Pulmonary artery endothelial cell (primary cell): ENCODE results near the gene TAF6L. TPM values are rescaled to one million over a fixed set of nuclear protein-coding genes. Genes with fewer than 3 reads are reported as not detected.
"Not testable (repeated sequence)": the region's sequence is repeated elsewhere in the genome, so short reads cannot be mapped to it uniquely, and the experiment has no call there.

Experiments used
- DNase-seq: peaks from one replicate; pipeline ENCODE4 v3.0.0-alpha.2; 2011; ENCODE audit warnings: low read depth, low spot score
- total RNA-seq: library from RNA; depleted of rRNA; stranded (reverse); fragments of >200 nt; gene quantifications from 2 replicates; pipeline ENCODE4 v1.2.3, GENCODE V29; 2014

Gene TAF6L
- total RNA-seq, 1 donor from 2014 or later = 20.3 TPM

DNA sequence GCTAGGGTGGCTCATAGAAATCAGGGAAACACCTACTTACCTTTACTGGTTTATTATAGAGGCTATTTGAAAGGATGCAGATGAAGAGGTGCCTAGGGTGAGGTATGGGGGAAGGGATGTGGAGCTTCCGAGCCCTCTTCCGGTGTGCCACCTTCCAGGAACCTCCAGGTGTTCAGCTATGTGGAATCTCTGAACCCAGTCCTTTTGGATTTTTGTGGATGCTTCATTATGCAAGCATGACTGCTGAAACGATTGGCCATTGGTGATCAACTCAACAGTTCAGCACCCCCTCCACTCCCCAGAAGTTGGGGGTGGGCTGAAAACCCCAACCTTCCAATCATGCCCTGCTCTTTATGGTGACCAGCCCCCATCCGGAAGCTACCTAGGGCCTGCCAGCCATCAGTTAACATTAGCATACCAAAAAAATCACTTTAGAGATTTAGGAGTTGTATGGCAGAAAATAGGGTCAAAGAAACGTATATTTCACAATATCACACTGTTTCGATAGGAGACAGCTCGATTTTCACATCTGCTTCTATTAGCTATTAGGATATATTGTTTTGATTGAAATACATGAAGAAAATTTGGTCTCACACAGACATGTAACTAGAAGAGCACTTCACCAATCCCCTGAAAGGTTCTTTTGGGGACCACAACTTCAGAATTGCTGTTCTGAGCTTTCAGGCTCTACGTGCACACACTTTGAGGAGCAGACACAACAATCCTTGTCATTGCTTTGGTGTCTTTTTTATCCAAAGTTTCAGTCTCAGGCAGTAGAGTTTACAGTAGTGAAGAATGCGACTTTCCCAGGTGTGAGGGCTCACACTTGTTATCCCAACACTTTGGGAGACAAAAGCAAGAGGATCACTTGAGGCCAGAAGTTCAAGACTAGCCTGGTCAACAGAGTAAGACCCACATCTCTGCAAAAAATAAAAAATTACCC is 13.1 kb upstream of the TAF6L start:
- DNase-seq = no peak

DNA sequence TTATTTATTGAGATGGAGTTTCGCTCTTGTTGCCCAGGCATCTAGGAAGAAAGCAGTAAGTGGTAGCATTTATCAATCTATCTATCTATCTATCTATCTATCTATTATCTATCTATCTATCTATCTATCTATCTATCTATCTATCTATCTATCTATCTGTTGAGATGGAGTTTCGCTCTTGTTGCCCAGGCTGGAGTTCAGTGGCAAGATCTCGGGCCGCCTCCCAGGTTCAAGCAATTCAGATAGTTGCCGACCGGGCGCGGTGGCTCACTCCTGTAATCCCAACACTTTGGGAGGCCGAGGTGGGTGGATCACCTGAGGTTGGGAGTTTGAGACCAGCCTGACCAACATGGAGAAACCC is 10.3 kb upstream of the TAF6L start:
- not testable (repeated sequence) for DNase-seq

DNA sequence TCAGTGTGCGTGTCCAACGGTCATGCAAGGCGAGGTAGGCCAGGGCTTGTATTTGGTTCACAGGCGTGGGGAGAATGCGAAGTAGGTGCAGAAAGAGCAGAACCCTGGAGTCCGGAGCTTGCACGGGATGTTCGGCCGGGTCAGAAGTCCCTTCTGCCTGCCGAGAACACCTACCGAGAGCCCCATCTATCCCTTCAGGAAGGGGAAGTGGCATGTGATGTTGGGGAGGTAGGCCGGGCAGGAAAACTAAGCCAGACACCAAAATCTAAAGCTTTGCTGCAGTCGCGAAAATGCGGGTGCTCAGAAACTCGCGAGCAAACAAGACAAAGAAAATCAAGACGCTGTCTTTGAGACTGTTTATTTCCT is 435 bp upstream of the TAF6L start:
- DNase-seq = no peak

DNA sequence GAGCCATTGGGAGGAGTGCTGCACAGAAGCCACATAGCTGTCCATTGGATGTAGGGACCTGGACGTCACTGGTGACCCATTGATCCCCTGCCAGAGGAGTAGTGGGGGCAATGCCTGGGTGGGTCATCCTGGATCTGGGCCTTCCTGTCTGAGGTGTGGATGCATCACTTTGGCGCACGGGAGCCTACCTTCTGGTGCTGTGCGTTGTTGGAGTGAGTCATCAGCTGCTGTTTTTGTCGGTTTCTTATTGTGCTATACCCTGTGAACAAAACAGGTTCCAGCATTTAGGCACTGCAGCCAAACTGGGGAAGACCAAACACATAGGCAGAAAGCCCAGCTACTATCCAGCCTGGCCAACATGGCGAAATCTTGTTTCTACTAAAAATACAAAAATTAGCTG is 3.2 kb downstream of the TAF6L start:
- DNase-seq = no peak

DNA sequence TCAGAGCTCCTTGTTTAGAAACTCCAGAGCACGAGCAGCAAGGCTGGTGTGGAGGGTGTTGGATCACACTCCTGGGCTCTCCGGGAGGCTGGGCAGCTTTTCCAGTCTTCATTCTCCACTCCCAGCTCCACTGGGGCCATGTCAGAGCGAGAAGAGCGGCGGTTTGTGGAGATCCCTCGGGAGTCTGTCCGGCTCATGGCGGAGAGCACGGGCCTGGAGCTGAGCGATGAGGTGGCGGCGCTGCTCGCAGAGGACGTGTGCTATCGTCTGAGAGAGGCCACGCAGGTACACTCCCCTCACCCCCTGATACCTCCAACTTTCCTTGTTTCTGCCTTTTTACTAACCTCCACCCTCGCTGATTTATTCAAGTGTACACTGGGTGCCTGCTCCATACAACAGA is 4.5 kb downstream of the TAF6L start:
- DNase-seq = no peak

DNA sequence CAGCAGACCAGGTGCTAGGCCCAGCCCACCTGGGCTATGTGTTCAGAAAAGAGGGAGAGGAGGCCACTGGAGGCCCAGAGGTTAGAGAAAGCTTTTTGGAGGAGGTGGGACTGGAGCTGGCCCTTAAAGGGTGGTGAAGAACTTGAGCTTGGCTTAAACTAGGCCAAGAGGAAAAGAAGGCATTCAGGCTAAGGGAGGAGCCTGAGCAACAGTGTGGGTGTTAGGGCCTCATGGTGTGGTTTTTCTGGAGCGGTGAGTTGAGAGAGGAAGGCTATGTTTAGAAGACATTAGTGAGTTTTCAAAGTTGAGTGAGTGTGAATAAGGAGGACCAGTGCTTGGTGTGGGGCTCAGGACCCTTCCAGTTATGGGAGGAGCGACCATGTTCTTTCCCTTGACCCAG is 6.2 kb downstream of the TAF6L start:
- DNase-seq = no peak

DNA sequence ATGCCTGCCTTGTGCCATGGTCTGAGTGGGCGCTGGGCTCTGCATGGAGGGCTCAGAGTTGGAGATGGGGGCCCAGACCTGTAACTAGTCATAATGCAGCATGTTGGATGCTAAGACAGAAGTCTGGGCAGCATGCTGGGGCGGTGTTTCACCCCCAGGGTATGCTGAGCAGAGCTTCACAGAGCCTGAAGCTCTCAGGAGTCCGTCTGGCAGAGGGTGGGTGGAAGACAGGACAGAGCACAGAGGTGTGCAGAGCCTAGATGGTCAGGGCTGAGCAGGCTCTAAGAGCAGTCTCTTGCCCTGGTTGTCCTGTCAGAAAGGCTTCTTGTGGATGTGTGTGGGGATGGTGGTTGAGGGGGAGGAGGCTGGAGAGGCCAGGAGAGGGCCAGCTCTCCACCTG is 7.2 kb downstream of the TAF6L start:
- DNase-seq = no peak

DNA sequence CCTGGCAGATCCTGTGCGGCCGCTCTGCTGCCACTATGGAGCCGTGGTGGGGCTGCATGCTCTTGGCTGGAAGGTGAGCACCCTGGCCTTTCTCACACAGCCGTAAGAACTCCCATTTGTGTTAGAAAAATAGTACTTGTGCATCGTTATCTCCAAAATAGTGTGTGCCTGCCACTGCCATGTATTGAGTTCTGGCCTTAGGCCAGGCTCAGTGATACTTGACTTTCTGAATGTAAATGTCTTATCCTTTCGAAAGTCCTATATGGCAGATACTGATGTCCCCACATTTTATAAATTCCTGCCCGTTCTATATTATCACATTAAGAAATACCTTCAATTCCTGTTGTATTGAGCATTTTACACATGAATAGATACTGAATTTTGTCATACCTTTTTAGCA is 11.6 kb downstream of the TAF6L start:
- DNase-seq = no peak

DNA sequence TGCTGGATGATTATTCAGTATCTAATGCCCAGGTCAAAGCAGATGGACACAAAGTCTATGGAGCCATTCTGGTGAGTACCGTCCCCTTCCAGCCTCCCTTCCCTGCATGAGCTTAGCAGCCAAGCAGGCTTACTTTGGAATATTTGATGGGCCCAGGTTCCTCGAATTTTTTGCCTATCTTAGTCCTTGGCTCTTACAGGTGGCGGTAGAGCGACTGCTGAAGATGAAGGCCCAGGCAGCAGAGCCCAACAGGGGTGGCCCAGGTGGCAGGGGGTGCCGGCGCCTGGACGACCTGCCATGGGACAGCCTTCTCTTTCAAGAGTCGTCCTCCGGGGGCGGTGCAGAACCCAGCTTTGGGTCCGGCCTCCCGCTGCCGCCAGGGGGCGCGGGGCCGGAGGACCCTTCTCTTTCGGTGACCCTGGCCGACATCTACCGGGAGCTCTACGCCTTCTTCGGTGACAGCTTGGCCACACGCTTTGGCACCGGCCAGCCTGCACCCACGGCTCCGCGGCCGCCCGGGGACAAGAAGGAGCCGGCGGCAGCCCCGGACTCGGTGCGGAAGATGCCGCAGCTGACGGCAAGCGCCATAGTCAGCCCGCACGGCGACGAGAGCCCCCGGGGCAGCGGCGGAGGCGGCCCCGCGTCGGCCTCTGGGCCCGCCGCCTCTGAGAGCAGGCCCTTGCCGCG is 15.3 kb downstream of the TAF6L start:
- no peak for DNase-seq

DNA sequence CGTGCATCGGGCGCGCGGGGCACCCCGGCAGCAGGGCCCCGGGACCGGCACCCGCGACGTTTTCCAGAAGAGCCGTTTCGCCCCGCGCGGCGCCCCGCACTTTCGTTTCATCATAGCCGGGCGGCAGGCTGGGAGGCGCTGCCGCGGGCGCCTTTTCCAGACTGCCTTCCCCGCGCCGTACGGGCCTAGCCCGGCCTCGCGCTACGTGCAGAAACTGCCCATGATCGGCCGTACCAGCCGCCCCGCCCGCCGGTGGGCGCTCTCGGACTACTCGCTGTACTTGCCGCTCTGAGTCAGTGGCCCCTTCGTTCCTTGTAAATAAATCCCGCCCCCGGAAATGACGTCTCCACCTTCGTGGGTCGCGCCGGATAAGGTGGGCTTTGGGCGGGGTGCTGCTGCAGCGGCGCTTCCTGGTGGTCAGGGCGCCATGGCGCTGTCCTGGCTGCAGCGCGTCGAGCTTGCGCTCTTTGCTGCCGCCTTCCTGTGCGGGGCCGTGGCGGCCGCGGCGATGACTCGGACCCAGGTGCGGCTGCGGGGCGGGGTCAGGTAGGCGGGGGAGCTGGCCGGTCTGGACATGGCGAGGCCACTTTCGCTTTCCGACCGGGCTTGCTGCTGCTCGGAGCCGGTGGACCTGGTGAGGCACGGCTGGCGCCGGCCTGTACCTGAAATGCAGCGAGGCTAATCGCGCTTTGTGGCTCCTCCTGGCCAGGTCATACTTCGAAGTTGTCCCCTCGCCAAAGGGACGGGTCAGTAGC is 16.0 kb downstream of the TAF6L start, which contains the start of gene TMEM179B:
TSS of gene TMEM179B (plus strand) at position 398 of the 755 bp plus-strand sequence. CDS start at position 428, 30 bp downstream.
- peak; percentile 91 for DNase-seq

DNA sequence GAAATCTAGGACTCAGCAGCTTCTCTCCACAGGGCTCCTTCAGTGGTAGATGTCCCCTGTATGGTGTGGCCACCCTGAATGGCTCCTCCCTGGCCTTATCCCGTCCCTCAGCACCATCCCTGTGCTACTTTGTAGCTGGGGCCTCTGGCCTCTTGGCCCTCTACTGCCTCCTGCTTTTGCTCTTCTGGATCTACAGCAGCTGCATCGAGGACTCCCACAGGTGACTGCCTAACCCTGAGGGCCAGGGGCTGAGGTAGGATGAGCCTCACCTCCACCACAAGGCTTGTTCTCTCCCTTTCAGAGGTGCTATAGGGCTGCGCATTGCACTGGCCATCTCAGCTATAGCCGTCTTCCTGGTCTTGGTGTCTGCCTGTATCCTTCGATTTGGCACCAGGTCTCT is 17.8 kb downstream of the TAF6L start:
- no peak for DNase-seq

DNA sequence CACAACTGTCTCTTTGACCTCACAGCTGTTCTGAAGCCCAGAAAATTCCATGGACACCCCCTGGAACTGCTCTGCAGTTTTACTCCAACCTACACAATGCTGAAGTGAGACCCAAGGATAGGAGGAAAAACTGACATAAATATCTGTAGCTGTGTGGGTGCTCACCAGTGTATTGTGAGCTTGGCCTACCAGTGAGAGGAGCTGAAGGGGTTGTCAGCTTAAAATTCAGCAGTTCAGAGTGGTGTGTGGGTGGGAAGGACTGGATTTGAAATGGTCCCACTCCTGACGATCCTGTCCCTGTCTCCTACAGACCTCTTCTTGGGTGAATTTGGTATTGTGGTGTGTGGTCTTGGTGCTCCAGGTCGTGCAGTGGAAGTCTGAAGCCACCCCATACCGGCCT is 18.4 kb downstream of the TAF6L start:
- DNase-seq = no peak

DNA sequence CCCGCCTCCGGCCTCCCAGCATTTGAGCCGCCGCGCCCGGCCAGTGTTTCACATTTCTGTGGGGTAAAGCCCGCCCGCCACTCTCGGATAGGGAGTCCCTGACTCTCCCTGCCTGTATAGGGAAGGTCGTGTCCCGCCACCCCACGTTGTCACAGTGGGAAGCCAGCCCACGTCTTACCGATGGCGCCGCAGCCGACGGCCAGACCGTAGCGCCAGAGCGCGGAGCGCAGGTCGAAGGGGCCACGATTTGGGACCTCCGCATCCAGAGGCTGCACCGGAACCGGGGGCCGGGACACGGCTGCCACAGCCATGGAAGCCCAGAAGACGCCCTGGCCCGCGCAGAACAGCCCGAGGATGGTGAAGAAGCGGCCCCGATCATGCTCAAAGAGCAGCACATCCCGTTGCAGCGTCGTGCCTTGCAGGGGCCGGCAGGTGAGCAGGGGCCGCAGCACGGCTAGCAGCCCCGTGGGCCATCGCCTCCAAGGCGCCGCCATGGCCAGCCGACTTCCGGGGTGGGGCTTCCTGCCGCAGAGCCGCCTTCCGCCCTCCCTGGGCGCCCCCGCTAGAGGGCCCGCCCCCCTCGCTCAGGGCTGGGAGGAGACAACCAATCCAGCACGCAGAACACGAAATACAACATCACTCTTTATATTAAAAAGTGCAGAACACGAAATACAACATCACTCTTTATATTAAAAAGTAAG is 20.5 kb downstream of the TAF6L start, which contains the start of gene TMEM223:
TSS of gene TMEM223 (minus strand) at position 506 of the 701 bp plus-strand sequence. CDS start at position 494, 12 bp downstream.
- DNase-seq = no peak

DNA sequence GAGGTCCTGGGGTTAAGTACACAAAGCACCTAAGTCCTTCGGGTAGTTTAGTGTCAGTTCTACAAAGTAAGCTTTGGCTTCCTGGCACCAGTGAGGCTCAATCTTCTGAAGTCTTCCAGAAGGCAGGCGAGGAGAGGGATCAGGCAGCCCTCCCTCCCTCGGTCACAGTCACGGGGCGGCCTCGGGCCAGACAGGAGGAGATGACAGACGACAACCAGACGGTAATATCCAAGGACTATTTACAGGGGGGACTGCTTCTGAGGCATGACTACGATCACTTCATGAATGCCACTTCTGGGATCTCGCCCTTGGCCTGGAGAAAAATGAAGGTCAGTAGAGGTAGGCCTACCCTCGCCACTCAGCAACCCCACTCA is 21.0 kb downstream of the TAF6L start:
- DNase-seq = no peak

DNA sequence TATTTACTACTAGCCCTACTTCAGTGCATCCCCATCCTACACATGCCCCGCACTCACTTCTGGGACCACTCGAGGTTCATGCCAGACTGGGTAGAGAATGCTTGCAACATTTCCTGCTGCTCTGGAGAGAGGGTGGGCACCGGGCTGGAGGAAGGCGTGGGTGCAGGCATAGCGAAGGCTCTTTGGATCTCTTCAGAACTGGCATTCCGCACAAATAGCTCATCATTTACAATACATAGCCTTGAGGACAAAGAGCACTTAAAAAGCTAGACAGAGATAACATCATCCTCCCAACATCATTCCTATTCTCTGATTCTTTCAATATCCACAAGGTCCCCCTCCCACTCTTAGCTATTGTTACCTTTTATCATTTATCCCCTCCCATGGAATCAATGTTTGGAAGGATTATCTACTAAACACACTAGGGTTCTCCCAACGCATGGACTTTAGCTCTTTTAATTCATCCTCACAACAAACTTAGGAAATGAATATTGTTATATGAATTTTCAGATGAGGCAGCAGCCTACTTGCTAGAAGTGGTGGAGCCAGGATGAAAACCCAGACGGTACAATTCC is 23.1 kb downstream of the TAF6L start:
- no peak for DNase-seq

DNA sequence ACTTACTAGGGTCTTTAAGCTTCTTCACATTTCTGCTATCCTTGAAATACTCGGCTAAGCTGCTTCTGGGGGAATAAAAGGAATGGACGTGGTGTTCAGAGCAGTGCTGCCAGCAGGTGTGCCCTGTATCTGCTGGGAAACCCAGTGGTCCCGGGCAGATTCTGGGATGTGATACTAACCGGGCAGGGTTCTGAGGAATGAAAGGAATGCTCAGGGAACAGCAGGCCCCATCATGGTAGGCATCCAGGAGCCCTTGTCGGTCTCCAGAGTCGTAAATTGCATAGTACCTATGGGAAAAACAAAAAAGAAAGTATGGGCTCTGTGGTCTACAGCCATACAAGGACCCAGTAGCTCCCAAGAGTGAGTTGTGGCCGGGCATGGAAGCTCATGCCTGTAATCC is 25.1 kb downstream of the TAF6L start:
- no peak for DNase-seq

DNA sequence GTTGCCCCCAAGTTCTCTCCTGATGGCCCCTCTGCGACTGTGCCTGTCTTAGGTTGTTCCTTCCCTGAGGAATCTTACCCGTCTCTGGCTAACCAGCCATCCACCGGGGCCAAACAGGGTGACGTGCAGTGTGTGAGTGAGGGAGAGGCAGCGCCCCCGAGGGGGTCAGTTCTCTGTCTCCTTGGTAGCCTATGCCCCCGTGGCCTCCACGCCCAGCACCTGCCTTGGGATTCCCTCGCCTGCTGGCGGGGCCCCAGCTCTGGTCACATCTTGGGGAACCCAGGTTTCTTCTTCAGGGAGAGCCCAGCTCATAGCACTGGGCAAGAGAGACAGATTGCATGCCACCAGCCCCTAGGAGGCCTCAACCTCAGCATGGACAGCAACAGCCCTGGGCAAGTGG is 28.3 kb downstream of the TAF6L start:
- no peak for DNase-seq

DNA sequence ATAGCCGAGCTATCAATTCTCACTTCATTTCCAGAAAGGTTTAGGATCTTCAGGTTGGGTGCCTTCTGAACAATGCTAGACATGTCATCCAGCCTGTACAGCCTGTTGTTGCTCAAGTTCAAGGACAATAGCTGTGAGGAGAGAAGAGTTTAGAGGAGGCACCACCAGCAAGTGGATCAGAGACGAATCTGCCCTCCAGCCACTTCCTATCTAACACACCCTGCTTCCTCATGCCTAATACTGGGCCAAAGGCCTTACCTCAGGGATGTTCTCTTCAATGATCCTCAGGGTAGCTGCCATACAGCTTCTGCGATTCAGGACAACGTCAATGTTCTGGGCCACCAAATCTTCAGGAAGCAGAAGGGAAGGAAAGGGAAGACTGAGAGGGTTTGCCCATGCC is 29.9 kb downstream of the TAF6L start:
- DNase-seq = no peak

DNA sequence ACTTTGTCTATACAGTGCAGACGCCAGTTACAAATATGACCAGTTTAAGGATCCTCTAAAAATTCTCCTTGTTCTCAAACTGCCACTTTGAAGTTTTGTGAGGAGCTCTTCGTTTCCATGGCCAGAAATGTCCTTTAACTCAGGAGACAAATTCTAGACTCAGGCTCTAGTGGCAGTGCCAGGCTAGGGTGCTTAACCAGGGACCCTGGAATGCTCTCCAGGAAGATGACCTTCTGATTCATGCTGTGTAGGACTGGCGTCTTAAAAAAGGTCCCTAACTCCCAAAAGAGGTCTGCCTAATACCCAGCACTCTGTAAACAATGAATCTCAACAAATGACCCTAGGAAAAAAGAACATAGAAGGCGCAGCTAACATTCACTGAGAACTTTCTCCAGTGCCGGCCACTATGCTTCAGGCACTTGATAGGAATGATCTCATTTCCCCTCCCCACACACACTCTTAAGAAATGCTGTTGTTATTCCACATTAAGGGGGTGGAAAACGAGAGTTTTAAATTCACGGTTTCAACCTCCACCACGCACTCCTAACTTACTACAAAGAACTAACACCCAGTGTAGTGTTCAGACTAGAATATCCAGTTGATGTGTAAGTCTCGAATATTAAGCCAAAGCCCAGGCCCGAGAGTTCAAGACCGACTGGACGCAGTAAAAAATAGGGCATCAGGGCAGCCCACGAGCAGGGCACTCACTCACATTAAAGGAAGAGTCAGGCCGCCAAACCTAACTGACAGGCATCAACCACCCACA is 33.3 kb downstream of the TAF6L start:
- DNase-seq = no peak
